Measurements from ENCODE around the gene EGFL6. TPM values are rescaled to one million over a fixed set of nuclear protein-coding genes. Genes with fewer than 3 reads are reported as not detected.
A peak's percentile ranks its signal among the peaks of the same experiment; 100 is the strongest.
"Not testable (repeated sequence)": the region's sequence is repeated elsewhere in the genome, so short reads cannot be mapped to it uniquely, and the experiment has no call there.

EGFL6 gene
- total RNA-seq, 1 donor from 2014 or later: not detected

DNA sequence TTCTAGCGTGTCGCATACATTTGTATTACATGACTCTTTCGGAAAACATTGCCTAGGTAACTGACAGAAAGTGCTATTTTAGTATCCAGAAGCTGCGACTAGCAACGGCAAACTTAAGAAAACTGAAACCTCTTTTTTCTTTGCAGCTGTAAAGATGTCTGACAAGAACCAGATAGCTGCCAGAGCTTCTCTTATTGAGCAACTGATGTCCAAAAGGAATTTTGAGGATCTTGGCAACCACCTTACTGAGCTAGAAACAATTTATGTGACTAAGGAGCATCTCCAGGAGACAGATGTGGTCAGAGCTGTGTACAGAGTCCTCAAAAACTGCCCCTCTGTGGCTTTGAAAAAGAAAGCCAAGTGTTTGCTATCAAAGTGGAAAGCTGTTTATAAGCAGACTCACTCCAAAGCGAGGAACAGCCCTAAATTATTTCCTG is 93.0 kb downstream of the EGFL6 start:
- POLR2A ChIA-PET: interaction anchor here (1.0 to 1.4 kb wide), 2 partner anchors 26 to 367 kb away, joined by 3 read pairs; partner anchors contain the start of genes GEMIN8 and RAB9A
- intact Hi-C loops (cut with micrococcal nuclease): no loop called here
- Mint-ChIP-seq H3K27ac (no peak overlapping the region), H3K9me3 (no peaks in the 10 kb centered on the region), H3K36me3 (ENCODE audit: low read depth) (peaks cover 41% of the 10 kb centered on the region), H3K4me3 (no peak overlapping the region), H3K4me1 (peaks cover 9% of the 10 kb centered on the region), H3K27me3 (no peaks in the 10 kb centered on the region)
- CTCF ChIA-PET: no interaction called here
- TF ChIP-seq CTCF (IDR thresholded peaks at IDR 0.05): no peak
- DNase-seq: no peak
- ATAC-seq (ENCODE audit: low read depth): no peak

DNA sequence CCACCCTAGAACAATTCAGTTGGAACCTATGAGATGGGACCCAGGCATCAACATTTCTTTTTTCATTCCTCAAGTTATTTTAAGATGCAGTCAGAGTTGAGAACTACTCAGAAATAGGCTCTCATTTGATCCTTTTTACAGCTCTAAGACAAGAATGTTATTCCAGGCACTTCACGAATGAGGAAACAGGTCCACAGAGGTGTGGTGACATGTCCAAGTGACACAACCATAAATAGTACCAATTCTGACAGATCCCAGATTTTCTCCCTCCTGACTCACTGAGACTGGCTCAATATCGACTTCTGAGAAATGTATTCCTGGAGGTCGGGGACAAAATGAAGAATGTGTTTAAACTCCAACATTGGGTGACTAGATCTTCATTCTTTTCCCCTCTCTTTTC is 94.6 kb downstream of the EGFL6 start:
- H3K9me3 Mint-ChIP-seq: no peaks in the 10 kb centered on the region
- H3K27ac Mint-ChIP-seq: no peak overlapping the region
- no peak for ATAC-seq (ENCODE audit: low read depth)
- H3K4me1 Mint-ChIP-seq: peaks cover 7% of the 10 kb centered on the region
- TF ChIP-seq CTCF (IDR thresholded peaks at IDR 0.05): no peak
- no peak for DNase-seq
- peaks cover 37% of the 10 kb centered on the region for H3K36me3 Mint-ChIP-seq (ENCODE audit: low read depth)
- intact Hi-C loops (cut with micrococcal nuclease): no loop called here
- CTCF ChIA-PET: no interaction called here
- POLR2A ChIA-PET: no interaction called here
- H3K27me3 Mint-ChIP-seq: no peaks in the 10 kb centered on the region
- no peak overlapping the region for H3K4me3 Mint-ChIP-seq

GRCh38 chrX:13666836-13667235 is 97.4 kb downstream of the EGFL6 start:
- CTCF ChIA-PET: no interaction called here
- no peak for ATAC-seq (ENCODE audit: low read depth)
- TF ChIP-seq CTCF (IDR thresholded peaks at IDR 0.05): no peak
- intact Hi-C loops (cut with micrococcal nuclease): no loop called here
- H3K9me3 Mint-ChIP-seq: no peaks in the 10 kb centered on the region
- H3K36me3 Mint-ChIP-seq (ENCODE audit: low read depth): peaks cover 34% of the 10 kb centered on the region
- peaks cover 24% of the 10 kb centered on the region for H3K4me1 Mint-ChIP-seq
- POLR2A ChIA-PET: no interaction called here
- H3K27ac Mint-ChIP-seq: no peak overlapping the region
- no peaks in the 10 kb centered on the region for H3K27me3 Mint-ChIP-seq
- no peak overlapping the region for H3K4me3 Mint-ChIP-seq
- DNase-seq: no peak

- no peak for DNase-seq
- ChIA-PET CTCF (no interaction called here), POLR2A (interaction anchor here (2.5 to 4.8 kb wide), 2 partner anchors 21 to 67 kb away, joined by 17 to 55 read pairs; partner anchors contain the start of genes OFD1, RAB9A and TRAPPC2)
- Mint-ChIP-seq H3K9me3 (no peaks in the 10 kb centered on the region), H3K27ac (no peak overlapping the region), H3K4me3 (no peak overlapping the region), H3K36me3 (ENCODE audit: low read depth) (peaks cover 29% of the 10 kb centered on the region), H3K4me1 (peaks cover 24% of the 10 kb centered on the region), H3K27me3 (no peaks in the 10 kb centered on the region)
- TF ChIP-seq CTCF (IDR thresholded peaks at IDR 0.05): no peak
- intact Hi-C loops (cut with micrococcal nuclease): no loop called here
- ATAC-seq (ENCODE audit: low read depth): no peak
Observed at GRCh38 chrX:13667919-13668318, 98.5 kb downstream of the EGFL6 start.

DNA sequence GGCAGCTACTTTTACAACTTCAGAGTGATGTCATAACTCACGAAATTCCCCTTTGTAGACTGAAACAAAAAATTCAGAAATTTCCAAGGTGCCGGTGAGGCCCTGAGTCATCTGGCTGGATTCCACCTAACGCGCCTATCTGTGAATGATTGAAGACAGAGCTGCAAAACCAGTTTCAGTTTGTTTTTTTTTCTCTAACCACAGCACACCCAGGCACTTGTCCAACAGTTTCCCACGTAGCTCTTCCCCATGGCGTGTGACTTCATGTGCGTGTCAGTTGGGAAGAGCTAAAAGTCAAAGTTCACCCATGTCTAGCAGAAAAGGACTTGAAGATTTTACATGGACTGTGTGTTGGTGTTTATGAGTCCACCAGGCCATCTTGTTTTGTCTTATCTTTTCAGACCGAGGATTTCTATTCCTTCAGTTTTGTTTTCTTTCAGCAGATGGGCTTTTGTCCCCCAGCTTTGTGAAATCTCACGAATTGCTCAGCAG is 99.9 kb downstream of the EGFL6 start:
- peak; percentile 85 for ATAC-seq (ENCODE audit: low read depth)
- H3K4me3 Mint-ChIP-seq: peak overlapping the region; percentile 66
- ChIA-PET POLR2A (interaction anchor here (0.7 to 4.8 kb wide), 8 partner anchors 20 to 87 kb away, joined by 3 to 55 read pairs (median 4); partner anchors contain the start of genes OFD1, RAB9A and TRAPPC2), CTCF (interaction anchor here (0.7 to 1.1 kb wide), 4 partner anchors 16 to 699 kb away, joined by 3 to 4 read pairs (median 4); no protein-coding TSS in a partner anchor)
- H3K27ac Mint-ChIP-seq: peak overlapping the region; percentile 87
- H3K27me3 Mint-ChIP-seq: no peaks in the 10 kb centered on the region
- peaks cover 15% of the 10 kb centered on the region for H3K36me3 Mint-ChIP-seq (ENCODE audit: low read depth)
- no peak for TF ChIP-seq CTCF (IDR thresholded peaks at IDR 0.05)
- no peaks in the 10 kb centered on the region for H3K9me3 Mint-ChIP-seq
- DNase-seq: no peak
- intact Hi-C loops (cut with micrococcal nuclease): loop anchor here (1.0 kb wide), 1 partner anchor 18 kb away; no protein-coding TSS in a partner anchor
- H3K4me1 Mint-ChIP-seq: peaks cover 24% of the 10 kb centered on the region

- peak overlapping the region; percentile 87 for H3K27ac Mint-ChIP-seq
- POLR2A ChIA-PET: interaction anchor here (0.8 to 4.8 kb wide), 6 partner anchors 19 to 73 kb away, joined by 3 to 55 read pairs (median 7); partner anchors contain the start of genes OFD1, RAB9A and TRAPPC2
- H3K4me1 Mint-ChIP-seq: peaks cover 24% of the 10 kb centered on the region
- not testable (repeated sequence) for DNase-seq; H3K9me3 Mint-ChIP-seq; H3K27me3 Mint-ChIP-seq; ATAC-seq (ENCODE audit: low read depth)
- intact Hi-C loops (cut with micrococcal nuclease): loop anchor here (1.0 kb wide), 1 partner anchor 18 kb away; no protein-coding TSS in a partner anchor
- H3K36me3 Mint-ChIP-seq (ENCODE audit: low read depth): peaks cover 13% of the 10 kb centered on the region
- H3K4me3 Mint-ChIP-seq: peak overlapping the region; percentile 66
- CTCF ChIA-PET: interaction anchor here (0.9 to 1.1 kb wide), 3 partner anchors 15 to 699 kb away, joined by 3 to 4 read pairs (median 4); no protein-coding TSS in a partner anchor
Observed at GRCh38 chrX:13669755-13670154, 100.4 kb downstream of the EGFL6 start.

Measured in activated B cell treated with CpG ODN at 0.5 μM for 24 hours (primary cell).